ENCODE measurements around the gene MS4A6E. TPM values are rescaled to one million over a fixed set of nuclear protein-coding genes. Genes with fewer than 3 reads are reported as not detected.

MS4A6E gene
- total RNA-seq, 1 experiment from 2014 or later: not detected

DNA sequence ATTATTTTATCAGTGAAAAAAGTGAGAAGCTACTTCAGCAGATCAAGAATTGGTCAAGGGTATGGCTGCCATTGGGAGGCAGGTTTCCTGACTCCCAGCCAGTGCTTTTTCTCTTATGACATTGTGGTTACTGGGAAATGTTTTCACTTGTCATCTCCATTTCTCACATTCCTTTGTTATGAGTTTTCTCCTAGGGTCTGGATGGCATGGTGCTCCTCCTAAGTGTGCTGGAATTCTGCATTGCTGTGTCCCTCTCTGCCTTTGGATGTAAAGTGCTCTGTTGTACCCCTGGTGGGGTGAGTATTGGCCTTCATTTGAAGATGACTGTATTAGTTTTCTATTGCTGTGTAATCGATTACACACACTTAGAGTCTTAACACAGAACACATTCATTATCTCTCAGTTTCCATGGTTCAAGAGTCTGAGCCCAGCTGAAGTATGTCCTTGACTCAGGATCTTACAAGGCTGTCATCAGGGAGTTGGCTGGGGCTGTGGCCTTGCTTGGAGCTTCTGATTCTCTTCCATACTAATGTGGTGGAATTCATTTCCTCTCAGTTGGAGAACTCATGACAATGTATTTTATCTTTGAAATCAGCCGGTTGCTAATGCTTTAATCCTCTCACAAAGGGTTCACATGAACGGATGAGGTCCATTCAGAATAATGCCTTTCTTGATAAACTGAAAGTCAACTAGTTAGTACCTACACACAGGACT, 21.0 kb upstream of the MS4A6E start:
- intact Hi-C loops (cut with micrococcal nuclease; ENCODE audit: unreplicated experiment): no loop called here
- TF ChIP-seq, protein P1, sequence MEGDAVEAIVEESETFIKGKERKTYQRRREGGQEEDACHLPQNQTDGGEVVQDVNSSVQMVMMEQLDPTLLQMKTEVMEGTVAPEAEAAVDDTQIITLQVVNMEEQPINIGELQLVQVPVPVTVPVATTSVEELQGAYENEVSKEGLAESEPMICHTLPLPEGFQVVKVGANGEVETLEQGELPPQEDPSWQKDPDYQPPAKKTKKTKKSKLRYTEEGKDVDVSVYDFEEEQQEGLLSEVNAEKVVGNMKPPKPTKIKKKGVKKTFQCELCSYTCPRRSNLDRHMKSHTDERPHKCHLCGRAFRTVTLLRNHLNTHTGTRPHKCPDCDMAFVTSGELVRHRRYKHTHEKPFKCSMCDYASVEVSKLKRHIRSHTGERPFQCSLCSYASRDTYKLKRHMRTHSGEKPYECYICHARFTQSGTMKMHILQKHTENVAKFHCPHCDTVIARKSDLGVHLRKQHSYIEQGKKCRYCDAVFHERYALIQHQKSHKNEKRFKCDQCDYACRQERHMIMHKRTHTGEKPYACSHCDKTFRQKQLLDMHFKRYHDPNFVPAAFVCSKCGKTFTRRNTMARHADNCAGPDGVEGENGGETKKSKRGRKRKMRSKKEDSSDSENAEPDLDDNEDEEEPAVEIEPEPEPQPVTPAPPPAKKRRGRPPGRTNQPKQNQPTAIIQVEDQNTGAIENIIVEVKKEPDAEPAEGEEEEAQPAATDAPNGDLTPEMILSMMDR (IDR thresholded peaks at IDR 0.05; ENCODE audit: unreplicated experiment): no peak
- Mint-ChIP-seq H3K27me3 (ENCODE audit: unreplicated experiment) (no peaks in the 10 kb centered on the region), H3K36me3 (ENCODE audit: insufficient read depth, unreplicated experiment) (no peaks in the 10 kb centered on the region), H3K9me3 (ENCODE audit: low read depth, unreplicated experiment) (no peaks in the 10 kb centered on the region), H3K4me3 (ENCODE audit: low read depth, unreplicated experiment) (no peak overlapping the region), H3K4me1 (ENCODE audit: low read depth, unreplicated experiment) (no peaks in the 10 kb centered on the region), H3K27ac (ENCODE audit: unreplicated experiment) (no peak overlapping the region)
- BruUV-seq (replicated peaks): no TSS peak
- CTCF ChIA-PET: no interaction called here
- no peak for DNase-seq

DNA sequence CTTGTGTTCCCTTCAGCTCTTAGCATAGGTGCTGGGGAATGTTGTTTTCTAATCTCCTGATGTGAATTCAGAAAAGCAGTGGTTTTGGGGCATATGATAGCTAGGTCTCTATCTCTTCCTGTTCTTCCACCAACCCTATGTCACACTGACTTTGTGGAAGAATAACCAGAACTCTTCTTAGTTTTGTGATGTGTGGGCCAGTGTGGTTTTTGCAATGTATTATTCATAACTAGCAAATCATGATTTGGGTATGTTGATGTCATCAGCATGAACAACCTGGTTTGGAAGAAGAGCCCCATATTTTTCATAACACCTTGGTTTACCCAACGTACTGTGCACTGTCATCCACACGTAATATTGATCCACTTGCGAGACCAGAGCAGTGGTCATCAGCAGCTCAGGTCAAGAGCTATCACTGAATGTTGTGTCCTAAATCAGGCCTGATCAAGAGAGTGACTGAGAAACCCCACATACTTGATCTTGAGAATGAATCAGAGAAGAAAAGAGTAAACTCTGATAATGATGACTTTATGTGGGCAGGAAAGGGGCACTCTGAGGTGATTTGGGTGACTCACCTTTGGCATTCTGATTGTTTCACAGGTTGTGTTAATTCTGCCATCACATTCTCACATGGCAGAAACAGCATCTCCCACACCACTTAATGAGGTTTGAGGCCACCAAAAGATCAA, 19.4 kb upstream of the MS4A6E start:
- Mint-ChIP-seq H3K4me1 (ENCODE audit: low read depth, unreplicated experiment) (no peaks in the 10 kb centered on the region), H3K27ac (ENCODE audit: unreplicated experiment) (no peak overlapping the region), H3K9me3 (ENCODE audit: low read depth, unreplicated experiment) (no peaks in the 10 kb centered on the region), H3K36me3 (ENCODE audit: insufficient read depth, unreplicated experiment) (no peaks in the 10 kb centered on the region), H3K27me3 (ENCODE audit: unreplicated experiment) (no peaks in the 10 kb centered on the region), H3K4me3 (ENCODE audit: low read depth, unreplicated experiment) (no peak overlapping the region)
- BruUV-seq (replicated peaks): no TSS peak
- intact Hi-C loops (cut with micrococcal nuclease; ENCODE audit: unreplicated experiment): no loop called here
- TF ChIP-seq, protein P1 (IDR thresholded peaks at IDR 0.05; ENCODE audit: unreplicated experiment): no peak
- no peak for DNase-seq
- CTCF ChIA-PET: no interaction called here

DNA sequence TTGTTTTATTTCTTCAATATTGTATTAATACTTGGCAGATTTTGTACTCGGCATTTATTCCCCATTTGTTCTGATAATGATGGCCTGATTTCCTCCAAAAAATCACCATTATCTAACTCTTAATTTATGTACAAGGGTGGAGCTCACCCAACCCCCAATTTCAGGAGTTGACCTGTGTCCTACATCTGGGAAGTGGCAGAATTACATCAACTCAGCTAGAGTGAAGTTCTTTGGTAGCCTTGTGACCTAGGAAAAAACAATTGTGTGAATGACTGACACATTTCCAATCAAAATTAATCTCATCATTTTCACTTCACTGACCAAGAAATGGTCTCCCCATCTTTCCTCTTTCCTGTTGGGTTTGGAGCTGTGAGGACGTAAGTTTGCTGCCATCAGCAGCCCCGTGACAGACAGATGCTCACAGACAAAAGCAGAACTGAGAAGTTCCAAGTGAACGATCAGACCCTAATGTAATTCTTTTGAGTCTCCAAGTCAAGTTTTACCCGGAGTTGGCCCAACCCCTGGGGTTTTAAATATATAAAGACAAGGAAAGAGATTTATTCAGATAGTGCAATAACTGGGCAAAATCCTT, 16.6 kb upstream of the MS4A6E start:
- no peaks in the 10 kb centered on the region for H3K4me1 Mint-ChIP-seq (ENCODE audit: low read depth, unreplicated experiment)
- H3K9me3 Mint-ChIP-seq (ENCODE audit: low read depth, unreplicated experiment): no peaks in the 10 kb centered on the region
- intact Hi-C loops (cut with micrococcal nuclease; ENCODE audit: unreplicated experiment): no loop called here
- no peak overlapping the region for H3K27ac Mint-ChIP-seq (ENCODE audit: unreplicated experiment)
- H3K36me3 Mint-ChIP-seq (ENCODE audit: insufficient read depth, unreplicated experiment): no peaks in the 10 kb centered on the region
- H3K27me3 Mint-ChIP-seq (ENCODE audit: unreplicated experiment): no peaks in the 10 kb centered on the region
- no peak overlapping the region for H3K4me3 Mint-ChIP-seq (ENCODE audit: low read depth, unreplicated experiment)
- CTCF ChIA-PET: no interaction called here
- TF ChIP-seq, protein P1 (IDR thresholded peaks at IDR 0.05; ENCODE audit: unreplicated experiment): no peak
- BruUV-seq (replicated peaks): no TSS peak
- no peak for DNase-seq

DNA sequence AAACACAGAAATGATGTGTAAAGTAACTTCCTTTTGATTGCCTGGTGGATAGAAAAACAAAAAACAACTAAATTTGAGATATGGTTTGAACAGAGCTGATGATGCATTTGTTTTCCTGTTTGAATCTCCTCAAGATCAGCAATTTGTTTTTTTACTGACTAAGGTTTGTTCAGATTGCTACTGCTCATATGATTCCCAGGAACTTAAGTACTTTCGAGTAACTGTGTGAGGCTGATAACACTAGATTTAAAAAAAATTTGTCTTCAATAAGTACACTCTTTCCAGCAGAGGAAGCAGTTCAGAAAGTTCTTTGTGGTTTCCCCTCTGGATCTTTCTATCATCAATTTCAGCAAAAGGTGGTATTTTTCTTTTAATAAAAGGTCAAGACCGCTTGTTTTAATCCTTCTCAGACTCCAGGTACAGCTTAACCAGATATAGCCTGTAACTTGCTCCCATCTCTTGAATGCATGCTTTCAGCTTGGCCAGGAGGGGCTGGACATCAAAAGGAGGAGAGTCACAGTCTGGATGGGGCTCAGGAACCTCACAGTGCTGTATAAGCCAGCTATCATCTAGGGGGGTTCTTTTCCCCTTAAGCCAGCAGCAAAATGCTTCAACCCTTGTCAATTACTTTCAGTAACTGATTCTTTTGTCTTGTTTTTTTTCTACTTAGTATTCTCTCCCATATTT, 12.3 kb upstream of the MS4A6E start:
- intact Hi-C loops (cut with micrococcal nuclease; ENCODE audit: unreplicated experiment): no loop called here
- Mint-ChIP-seq H3K36me3 (ENCODE audit: insufficient read depth, unreplicated experiment) (no peaks in the 10 kb centered on the region), H3K27me3 (ENCODE audit: unreplicated experiment) (no peaks in the 10 kb centered on the region), H3K4me1 (ENCODE audit: low read depth, unreplicated experiment) (no peaks in the 10 kb centered on the region), H3K4me3 (ENCODE audit: low read depth, unreplicated experiment) (no peak overlapping the region), H3K27ac (ENCODE audit: unreplicated experiment) (no peak overlapping the region), H3K9me3 (ENCODE audit: low read depth, unreplicated experiment) (no peaks in the 10 kb centered on the region)
- CTCF ChIA-PET: no interaction called here
- no TSS peak for BruUV-seq (replicated peaks)
- TF ChIP-seq, protein P1 (IDR thresholded peaks at IDR 0.05; ENCODE audit: unreplicated experiment): no peak
- DNase-seq: no peak
